DND-41 (cell line): ENCODE measurements around the gene TRPM1.

Source experiments
- ATAC-seq: fragments of 200-7000 bp; cut with Tn5 transposase; 3 replicates; pipeline ENCODE4 v1.9.1; 2021; ENCODE audit warnings: low read depth; ENCODE audit not compliant: insufficient read depth
- DNase-seq: peaks from one replicate; pipeline ENCODE4 v3.0.0-alpha.2; 2020
- H2AFZ ChIP-seq: 2 replicates; pipeline ENCODE4 v1.6.0; 2012; ENCODE audit warnings: low read depth, low read length
- H3K27ac ChIP-seq: 2 replicates; pipeline ENCODE4 v1.5.1; 2012; ENCODE audit warnings: low read length, inconsistent platforms
- H3K27me3 ChIP-seq: fragments of 200-600 bp; sonication (generic); 2 replicates; pipeline ENCODE4 v1.6.0; 2012; ENCODE audit warnings: low read length, mild to moderate bottlenecking, inconsistent platforms; ENCODE audit not compliant: insufficient read depth, poor library complexity
- H3K36me3 ChIP-seq: 2 replicates; pipeline ENCODE4 v1.5.1; 2012; ENCODE audit warnings: low read length, inconsistent platforms; ENCODE audit not compliant: insufficient read depth
- H3K4me1 ChIP-seq: 2 replicates; pipeline ENCODE4 v1.5.1; 2012; ENCODE audit warnings: mild to moderate bottlenecking, low read length; ENCODE audit not compliant: insufficient read depth
- H3K4me2 ChIP-seq: 2 replicates; pipeline ENCODE4 v1.6.0; 2012; ENCODE audit warnings: mild to moderate bottlenecking, moderate library complexity, low read length, inconsistent platforms; ENCODE audit not compliant: insufficient read depth
- H3K4me3 ChIP-seq, 2 experiments: fragments of 200-600 bp in 1 of 2; shearing (Covaris generic) in 1 of 2; 2 replicates each; pipeline ENCODE4 v1.5.1; 2012 to 2016; ENCODE audit warnings: inconsistent platforms in 2 of 2, low read length in 2 of 2, mild to moderate bottlenecking in 2 of 2, low read depth in 1 of 2, moderate library complexity in 1 of 2
- H3K79me2 ChIP-seq: 2 replicates; pipeline ENCODE4 v1.6.0; 2012; ENCODE audit warnings: low read length, inconsistent platforms; ENCODE audit not compliant: insufficient read depth
- H3K9ac ChIP-seq: 2 replicates; pipeline ENCODE4 v1.6.0; 2012; ENCODE audit warnings: low read depth, mild to moderate bottlenecking, inconsistent platforms, low read length, moderate library complexity
- H3K9me3 ChIP-seq: 2 replicates; pipeline ENCODE4 v1.5.1; 2012; ENCODE audit warnings: low read length, moderate library complexity, mild to moderate bottlenecking, inconsistent platforms; ENCODE audit not compliant: insufficient read depth, severe bottlenecking
- H4K20me1 ChIP-seq: 2 replicates; pipeline ENCODE4 v1.6.0; 2012; ENCODE audit warnings: low read length; ENCODE audit not compliant: insufficient read depth
- EZH2 ChIP-seq: IDR thresholded peaks from 3 replicates; pipeline ENCODE4 v1.6.1; 2012; ENCODE audit warnings: borderline replicate concordance, low read depth, mild to moderate bottlenecking, moderate library complexity, low read length, inconsistent platforms; ENCODE audit not compliant: severe bottlenecking
- TF ChIP-seq, protein P1 (sequence below): IDR thresholded peaks from 2 replicates; pipeline ENCODE4 v1.5.1; 2012; ENCODE audit warnings: borderline replicate concordance, low read length, moderate library complexity, mild to moderate bottlenecking; ENCODE audit not compliant: poor library complexity, severe bottlenecking; ENCODE audit errors: extremely low read depth

TRPM1 gene

DNA sequence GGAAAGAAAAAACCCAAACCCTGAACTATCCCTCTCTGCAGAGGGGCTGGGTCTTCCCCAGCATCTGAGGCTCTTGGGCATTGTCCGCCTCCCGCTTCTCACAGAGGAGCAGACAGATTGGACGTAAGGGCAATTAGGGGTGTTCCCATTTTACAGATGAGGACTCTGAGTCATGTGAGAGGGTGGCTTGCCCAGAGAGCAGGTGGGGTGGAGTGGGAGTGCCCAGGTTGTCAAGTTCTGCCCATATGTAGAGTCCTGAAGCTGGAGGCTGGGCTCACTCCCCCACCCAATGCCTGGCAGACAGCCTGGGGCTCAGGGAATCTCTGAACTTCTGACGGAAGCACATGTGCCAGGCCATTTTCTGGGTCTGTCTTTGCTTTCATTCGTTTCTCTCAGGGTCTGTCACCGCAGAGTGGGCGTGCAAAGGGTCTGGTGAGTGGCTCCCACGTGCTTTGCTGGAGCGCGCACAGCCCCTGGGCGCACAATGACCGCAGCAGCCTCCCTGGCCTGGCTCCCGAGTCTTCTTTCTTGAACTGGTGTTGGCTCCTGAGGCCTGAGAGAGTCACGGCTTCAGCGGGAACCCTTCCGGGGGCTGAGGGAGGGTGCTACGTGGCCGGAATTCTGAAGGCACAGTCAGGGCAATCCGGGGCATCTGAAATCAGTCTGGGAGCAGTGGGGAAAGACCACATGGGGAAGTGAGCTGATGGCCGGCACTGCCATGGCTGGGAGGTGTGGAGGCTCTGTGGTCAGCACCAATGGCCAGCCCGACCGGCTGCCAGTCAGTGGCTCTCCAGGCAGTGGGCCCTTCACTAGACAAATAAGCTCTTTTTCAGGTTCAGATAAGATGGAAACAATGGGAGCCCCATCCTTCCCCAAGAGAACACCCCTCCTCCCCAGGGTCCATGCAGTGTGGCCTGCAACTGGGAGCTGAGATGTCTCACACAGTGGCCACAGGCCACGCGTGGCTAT, 1.1 kb upstream of the TRPM1 start:
- Histone ChIP-seq H3K27me3 (no peaks in the 10 kb centered on the region), H3K9me3 (no peaks in the 10 kb centered on the region), H4K20me1 (no peaks in the 10 kb centered on the region), H3K36me3 (no peaks in the 10 kb centered on the region), H3K4me1 (no peaks in the 10 kb centered on the region), H3K79me2 (no peaks in the 10 kb centered on the region), H3K4me3 (no peak overlapping the region), H3K27ac (no peak overlapping the region), H2AFZ (no peak overlapping the region), H3K9ac (no peak overlapping the region), H3K4me2 (no peak overlapping the region)
- TF ChIP-seq, protein P1, sequence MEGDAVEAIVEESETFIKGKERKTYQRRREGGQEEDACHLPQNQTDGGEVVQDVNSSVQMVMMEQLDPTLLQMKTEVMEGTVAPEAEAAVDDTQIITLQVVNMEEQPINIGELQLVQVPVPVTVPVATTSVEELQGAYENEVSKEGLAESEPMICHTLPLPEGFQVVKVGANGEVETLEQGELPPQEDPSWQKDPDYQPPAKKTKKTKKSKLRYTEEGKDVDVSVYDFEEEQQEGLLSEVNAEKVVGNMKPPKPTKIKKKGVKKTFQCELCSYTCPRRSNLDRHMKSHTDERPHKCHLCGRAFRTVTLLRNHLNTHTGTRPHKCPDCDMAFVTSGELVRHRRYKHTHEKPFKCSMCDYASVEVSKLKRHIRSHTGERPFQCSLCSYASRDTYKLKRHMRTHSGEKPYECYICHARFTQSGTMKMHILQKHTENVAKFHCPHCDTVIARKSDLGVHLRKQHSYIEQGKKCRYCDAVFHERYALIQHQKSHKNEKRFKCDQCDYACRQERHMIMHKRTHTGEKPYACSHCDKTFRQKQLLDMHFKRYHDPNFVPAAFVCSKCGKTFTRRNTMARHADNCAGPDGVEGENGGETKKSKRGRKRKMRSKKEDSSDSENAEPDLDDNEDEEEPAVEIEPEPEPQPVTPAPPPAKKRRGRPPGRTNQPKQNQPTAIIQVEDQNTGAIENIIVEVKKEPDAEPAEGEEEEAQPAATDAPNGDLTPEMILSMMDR, result no peak
- no peak for TF ChIP-seq EZH2
- DNase-seq (no peak), ATAC-seq (no peak)

DNA sequence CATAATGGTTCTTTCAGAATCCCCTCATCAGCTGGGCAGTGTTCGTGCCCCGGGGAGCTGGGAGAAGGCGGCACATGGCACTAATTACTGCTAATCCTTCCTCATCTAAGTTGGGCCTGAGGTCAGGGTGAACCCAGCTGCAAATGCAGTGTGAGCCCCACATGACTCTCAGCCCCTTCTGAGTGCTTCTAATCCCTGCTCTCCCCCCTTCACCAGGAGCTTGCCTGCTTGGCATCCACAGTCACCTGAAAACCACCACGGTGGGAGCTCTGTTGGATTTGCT, 455 bp upstream of the TRPM1 start:
- DNase-seq (no peak), ATAC-seq (no peak)
- Histone ChIP-seq H3K4me1 (no peaks in the 10 kb centered on the region), H3K4me3 (no peak overlapping the region), H3K4me2 (no peak overlapping the region), H3K36me3 (no peaks in the 10 kb centered on the region), H4K20me1 (no peaks in the 10 kb centered on the region), H3K79me2 (no peaks in the 10 kb centered on the region), H3K27me3 (no peaks in the 10 kb centered on the region), H3K9me3 (no peaks in the 10 kb centered on the region), H3K27ac (no peak overlapping the region), H3K9ac (no peak overlapping the region), H2AFZ (no peak overlapping the region)
- no peak for TF ChIP-seq EZH2
- TF ChIP-seq, protein P1, result no peak

DNA sequence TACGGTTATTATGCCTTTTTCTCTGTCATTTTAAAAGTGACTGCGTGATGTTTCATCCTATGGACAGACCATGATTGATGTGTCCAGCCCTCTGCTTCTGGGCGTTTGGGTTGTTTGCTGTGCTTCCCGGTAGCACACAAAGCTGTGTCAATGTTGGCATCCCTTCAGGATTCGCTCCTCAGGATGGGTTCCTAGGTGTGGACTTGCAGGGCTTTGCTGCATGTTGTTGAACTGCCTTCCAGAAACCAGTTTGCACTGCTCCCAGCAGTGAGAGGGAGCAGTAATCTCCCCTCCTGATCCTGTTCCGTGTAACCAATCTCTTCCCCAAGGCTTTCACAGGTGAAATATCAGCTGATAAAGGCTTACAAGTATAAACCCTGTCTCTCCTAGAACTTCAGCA, 787 bp downstream of the TRPM1 start:
- Histone ChIP-seq H2AFZ (no peak overlapping the region), H3K4me3 (no peak overlapping the region)
- no peak for ATAC-seq

More for the DNA sequence above, 787 bp downstream of the TRPM1 start:
- H4K20me1 ChIP-seq, result no peaks in the 10 kb centered on the region
- DNase-seq, result no peak
- no peak overlapping the region for H3K27ac ChIP-seq
- no peak overlapping the region for H3K9ac ChIP-seq
- TF ChIP-seq, protein P1, result no peak
- no peak for TF ChIP-seq EZH2
- H3K4me1 ChIP-seq, result no peaks in the 10 kb centered on the region
- H3K9me3 ChIP-seq, result no peaks in the 10 kb centered on the region
- H3K79me2 ChIP-seq, result no peaks in the 10 kb centered on the region
- H3K27me3 ChIP-seq, result no peaks in the 10 kb centered on the region
- H3K36me3 ChIP-seq, result no peaks in the 10 kb centered on the region
- H3K4me2 ChIP-seq, result no peak overlapping the region
